Pancreas (tissue), 10 donors: ENCODE results near the gene PMM1. TPM values are rescaled to one million over a fixed set of nuclear protein-coding genes. Genes with fewer than 3 reads are reported as not detected.

Experiments used
- ATAC-seq, 4 donors: fragments of 200-7000 bp; cut with Tn5 transposase; one replicate each; pipeline versions ENCODE4 v1.8.0 to v1.9.1; 2020; ENCODE audit warnings: mild to moderate bottlenecking in 4 of 4, moderate library complexity in 4 of 4
- DNase-seq, 6 donors: peaks; one replicate each; pipeline ENCODE4 v3.0.0-alpha.2; 2020
- FAIRE-seq: peaks from 2 replicates; lab custom pipeline; 2012; peaks lifted over from hg19 to GRCh38; lab: Jason Lieb, UNC
- H3K27ac ChIP-seq, 4 donors: fragments of 200-600 bp; sonication (generic); 1 replicate in 3 of 4; 2 replicates in 1 of 4; pipeline versions ENCODE4 v1.5.0 to v1.8.0; 2020
- H3K27me3 ChIP-seq, 4 donors: fragments of 200-600 bp; one replicate each; pipeline ENCODE4 v1.8.0; 2021
- H3K36me3 ChIP-seq, 3 donors: fragments of 200-600 bp; sonication (generic) in 1 of 3; one replicate each; pipeline versions ENCODE4 v1.5.0 to v1.8.0; 2020 to 2021
- H3K4me1 ChIP-seq, 3 donors: fragments of 200-600 bp; one replicate each; pipeline ENCODE4 v1.8.0; 2021
- H3K4me3 ChIP-seq, 4 donors: fragments of 200-600 bp; sonication (generic) in 2 of 4; one replicate each; pipeline versions ENCODE4 v1.5.0 to v1.8.0; 2020 to 2021
- H3K9me3 ChIP-seq, 4 donors: fragments of 200-600 bp; one replicate each; pipeline ENCODE4 v1.8.0; 2021
- WGBS, 2 donors: extraction: QIAGEN DNeasy Blood & Tissue Kit; methylation state at CpG; one replicate each; pipeline ENCODE4 v1.1.7; 2013; 5-methylcytosine and 5-hydroxymethylcytosine counted together
- intact Hi-C, 3 donors: fragments of 100-400 bp; cut with DNase I; formaldehyde crosslinking; loops; one replicate each; pipeline versions ENCODE4 v1.11.1 to v1.14.2; 2022
- polyA plus RNA-seq, 2 donors: library from polyadenylated mRNA; stranded (reverse); fragments of 200-250 nt; gene quantifications; one replicate each; pipeline ENCODE4 v1.2.3, GENCODE V29; 2013
- total RNA-seq, 6 donors: library from RNA; stranded (reverse); fragmentation: NEBNext Ultra II Directional in 4 of 6; extraction: Animal tissue kit (Norgen Biotek cat#: 25700) in 4 of 6; gene quantifications; one replicate each; pipeline versions ENCODE4 v1.2.1 to v1.2.4, GENCODE V29; 2021 to 2023
- TF ChIP-seq, protein P1 (sequence below), 4 donors: fragments of 200-600 bp; sonication (generic) in 3 of 4; IDR thresholded peaks; one replicate each; pipeline versions ENCODE4 v1.5.0 to v1.8.0; 2021; ENCODE audit warnings: antibody characterized with exemption in 4 of 4
- donor health status: healthy with polysubstance abuse.
- donor health status: DM: no; HTN: no; CAD: no; lungs with moderate emphysema.
- donor health status: DM: no; HTN: no; CAD: no.
- donor health status: control.
- donor health status: control.
- donor health status: Bipolar disorder and iron deficiency.
- donor health status: DM: yes; HTN: yes; CAD: no.
- donor health status: DM: no; HTN: no; CAD: no.
- donor health status: DM: no; HTN: no; CAD: no.
- donor health status: DM: yes; HTN: yes; CAD: no.

PMM1 gene
- total and polyA plus RNA-seq, 8 donors, result 10.3 to 69.2 (median 23.0) TPM

DNA sequence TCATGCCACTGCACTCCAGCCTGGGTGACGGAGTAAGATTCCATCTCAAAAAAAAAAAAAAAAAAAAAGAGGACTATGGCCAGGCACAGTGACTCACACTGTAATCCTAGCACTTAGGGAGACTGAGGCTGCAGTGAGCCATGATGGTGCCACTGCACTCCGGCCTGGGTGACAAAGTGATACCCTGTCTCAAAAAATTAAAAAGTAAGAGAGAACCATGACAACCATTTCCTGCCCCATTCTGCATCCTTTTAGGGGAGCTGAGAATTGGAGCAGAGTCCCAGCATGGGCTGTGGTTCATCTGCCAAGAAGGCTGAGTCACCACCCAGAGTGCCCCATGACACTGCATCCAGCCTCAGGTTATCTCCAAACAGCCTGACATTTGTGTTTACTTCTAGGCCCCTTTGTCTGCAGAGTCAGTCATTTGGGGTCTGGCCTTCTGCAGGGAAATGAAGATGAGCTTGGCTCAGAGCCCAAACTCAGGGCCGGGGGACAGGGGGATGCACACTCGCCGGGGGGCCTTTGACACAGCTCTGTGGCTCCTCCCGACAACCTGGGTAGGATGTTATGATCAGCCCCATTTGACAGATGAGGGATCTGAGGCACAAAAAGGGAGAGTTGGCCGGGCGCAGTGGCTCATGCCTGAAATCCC lies 24.1 kb downstream of the PMM1 start:
- no peak for FAIRE-seq
- 75 to 77% methylated on average over 8 of the region's 8 CpGs for WGBS, 2 donors
- Histone ChIP-seq H3K4me3 (no peak overlapping the region), H3K4me1 (peaks cover 0 to 9% (median 8%) of the 10 kb centered on the region in 3 donors), H3K27me3 (no peaks in the 10 kb centered on the region), H3K9me3 (no peaks in the 10 kb centered on the region), H3K27ac (no peak overlapping the region), H3K36me3 (no peaks in the 10 kb centered on the region)
- intact Hi-C loops, result no loop called here
- no peak for DNase-seq
- TF ChIP-seq, protein P1, sequence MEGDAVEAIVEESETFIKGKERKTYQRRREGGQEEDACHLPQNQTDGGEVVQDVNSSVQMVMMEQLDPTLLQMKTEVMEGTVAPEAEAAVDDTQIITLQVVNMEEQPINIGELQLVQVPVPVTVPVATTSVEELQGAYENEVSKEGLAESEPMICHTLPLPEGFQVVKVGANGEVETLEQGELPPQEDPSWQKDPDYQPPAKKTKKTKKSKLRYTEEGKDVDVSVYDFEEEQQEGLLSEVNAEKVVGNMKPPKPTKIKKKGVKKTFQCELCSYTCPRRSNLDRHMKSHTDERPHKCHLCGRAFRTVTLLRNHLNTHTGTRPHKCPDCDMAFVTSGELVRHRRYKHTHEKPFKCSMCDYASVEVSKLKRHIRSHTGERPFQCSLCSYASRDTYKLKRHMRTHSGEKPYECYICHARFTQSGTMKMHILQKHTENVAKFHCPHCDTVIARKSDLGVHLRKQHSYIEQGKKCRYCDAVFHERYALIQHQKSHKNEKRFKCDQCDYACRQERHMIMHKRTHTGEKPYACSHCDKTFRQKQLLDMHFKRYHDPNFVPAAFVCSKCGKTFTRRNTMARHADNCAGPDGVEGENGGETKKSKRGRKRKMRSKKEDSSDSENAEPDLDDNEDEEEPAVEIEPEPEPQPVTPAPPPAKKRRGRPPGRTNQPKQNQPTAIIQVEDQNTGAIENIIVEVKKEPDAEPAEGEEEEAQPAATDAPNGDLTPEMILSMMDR (IDR thresholded peaks at IDR 0.05), result no peak
- ATAC-seq, result peak in 1 of 4 donors; percentile 57

DNA sequence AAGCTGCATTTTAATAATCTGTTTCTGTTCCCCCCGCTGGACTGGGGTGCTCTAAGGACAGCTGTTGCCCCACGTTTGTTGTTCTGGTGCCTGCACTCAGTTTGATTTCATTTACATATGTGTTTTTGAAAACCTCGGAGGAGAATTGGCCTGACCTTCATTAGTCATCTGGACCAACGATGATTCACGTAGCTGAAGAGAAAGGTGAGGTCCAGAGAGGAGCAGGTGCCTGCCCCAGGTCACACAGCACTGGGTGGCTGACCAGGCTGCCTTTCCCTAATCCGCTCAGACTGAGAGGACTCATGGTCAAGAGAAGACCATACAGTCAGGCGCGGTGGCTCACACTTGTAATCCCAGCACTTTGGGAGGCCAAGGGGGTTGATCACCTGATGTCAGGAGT lies 25.1 kb downstream of the PMM1 start:
- Histone ChIP-seq H3K4me1 (peaks cover 0 to 14% (median 8%) of the 10 kb centered on the region in 3 donors), H3K36me3 (no peaks in the 10 kb centered on the region), H3K27ac (no peak overlapping the region), H3K27me3 (no peaks in the 10 kb centered on the region), H3K9me3 (no peaks in the 10 kb centered on the region), H3K4me3 (no peak overlapping the region)
- FAIRE-seq (no peak), ATAC-seq (no peak), DNase-seq (no peak)
- 86 to 92% methylated on average over 8 of the region's 8 CpGs for WGBS, 2 donors
- TF ChIP-seq, protein P1 (IDR thresholded peaks at IDR 0.05), result no peak
- intact Hi-C loops, result no loop called here

DNA sequence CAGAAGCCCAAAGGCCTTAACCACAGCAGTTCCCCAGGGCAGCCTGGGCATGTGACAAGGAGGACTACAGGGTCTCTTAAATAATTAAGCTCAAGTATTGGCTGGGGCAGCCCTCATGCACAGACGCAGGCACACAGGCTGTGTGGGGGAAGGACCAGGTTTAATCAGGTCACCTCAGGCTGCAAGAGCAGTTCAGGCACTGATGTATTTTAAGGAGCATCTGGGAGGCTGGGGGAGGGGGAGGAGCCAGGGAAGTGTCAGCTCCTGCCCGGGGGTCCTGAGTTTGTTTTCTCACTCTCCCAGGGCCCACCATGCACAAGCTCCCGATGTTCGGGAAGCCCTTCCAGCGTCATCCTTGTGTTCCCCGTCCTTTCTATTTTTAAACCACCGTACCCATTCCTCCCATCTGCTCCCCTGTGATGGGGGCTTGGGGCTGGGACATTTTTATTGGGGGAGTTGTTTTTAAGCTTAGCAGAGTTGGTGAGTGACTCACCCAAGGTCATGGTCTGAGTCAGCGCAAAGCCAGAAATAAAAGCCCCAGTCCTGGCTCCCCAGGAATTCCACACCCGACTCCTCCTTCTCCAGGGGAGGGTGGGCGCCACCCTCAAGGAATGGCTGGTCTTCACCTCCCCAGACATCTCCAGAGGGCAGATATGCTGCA lies 26.5 kb downstream of the PMM1 start:
- intact Hi-C loops, result no loop called here
- Histone ChIP-seq H3K4me1 (peaks cover 0 to 14% (median 8%) of the 10 kb centered on the region in 3 donors), H3K9me3 (no peaks in the 10 kb centered on the region), H3K4me3 (peak overlapping the region in 1 of 4 donors; percentile 33), H3K27me3 (no peaks in the 10 kb centered on the region), H3K36me3 (no peaks in the 10 kb centered on the region), H3K27ac (no peak overlapping the region)
- FAIRE-seq (no peak), ATAC-seq (peak in 1 of 4 donors; percentile 6), DNase-seq (no peak)
- 53 to 56% methylated on average over 10 of the region's 10 CpGs for WGBS, 2 donors
- TF ChIP-seq, protein P1 (IDR thresholded peaks at IDR 0.05), result no peak

- peaks cover 0 to 18% (median 8%) of the 10 kb centered on the region in 3 donors for H3K4me1 ChIP-seq
- peak overlapping the region in 1 of 4 donors; percentile 33 for H3K4me3 ChIP-seq
- FAIRE-seq (no peak), DNase-seq (no peak), ATAC-seq (no peak)
- intact Hi-C loops, result no loop called here
- no peaks in the 10 kb centered on the region for H3K27me3 ChIP-seq
- peak overlapping the region in 1 of 4 donors; percentile 10 for H3K27ac ChIP-seq
- H3K36me3 ChIP-seq, result no peaks in the 10 kb centered on the region
- TF ChIP-seq, protein P1 (IDR thresholded peaks at IDR 0.05), result no peak
- H3K9me3 ChIP-seq, result no peaks in the 10 kb centered on the region
- 78 to 81% methylated on average over 4 of the region's 4 CpGs for WGBS, 2 donors
Observed at GRCh38 chr22:41562461-41562860, 27.2 kb downstream of the PMM1 start.
